HG03039 (cell line): Measurements from ENCODE around the gene ECPAS.
"Not testable (repeated sequence)": the region's sequence is repeated elsewhere in the genome, so short reads cannot be mapped to it uniquely, and the experiment has no call there.

Experiments used
- ATAC-seq: cut with Tn5 transposase; IDR thresholded peaks from one replicate; pipeline ENCODE4 v1.9.1; 2021; ENCODE audit warnings: mild to moderate bottlenecking, moderate library complexity; ENCODE audit not compliant: unreplicated experiment

The ECPAS gene

DNA sequence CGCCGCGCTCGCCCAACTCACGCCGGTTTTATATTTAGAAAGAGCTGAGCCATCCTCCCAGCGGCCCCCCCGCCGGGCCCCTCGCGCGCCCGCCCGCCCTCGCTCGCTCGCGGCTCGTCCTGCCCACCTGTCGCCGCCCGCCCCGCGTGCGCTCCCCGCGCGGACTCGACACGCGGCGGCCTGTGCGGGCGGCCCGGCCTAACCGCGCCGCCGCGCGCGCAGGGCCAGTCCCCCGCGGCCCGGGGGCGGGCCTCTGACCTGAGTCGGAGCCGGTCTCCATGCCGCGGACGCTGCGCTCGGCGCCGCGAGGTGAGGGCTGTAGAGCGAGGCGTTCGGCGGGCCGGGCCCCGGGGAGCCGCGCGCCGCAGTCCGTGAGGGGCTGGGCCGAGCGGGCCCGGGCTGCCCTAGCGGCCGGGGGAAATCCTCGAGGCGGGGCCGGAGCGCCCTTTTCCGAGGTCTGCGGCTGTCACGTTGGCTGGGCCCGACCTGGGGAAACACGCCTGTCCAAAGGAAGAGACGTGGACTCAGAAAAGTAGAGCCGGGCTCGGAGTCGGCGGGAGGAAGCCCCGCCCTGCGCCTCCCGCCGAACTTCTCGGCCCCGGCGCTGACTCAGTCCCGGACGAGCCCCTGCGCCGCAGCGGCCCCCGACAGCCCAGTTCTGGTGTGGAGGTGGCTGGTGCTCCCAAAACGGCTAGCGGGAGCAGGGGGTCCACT is at the start of gene ECPAS:
Gene ECPAS (minus strand): TSS at position 526 of the 714 bp plus-strand sequence. CDS start 11,465 bp downstream, outside the sequence.
- peak; percentile 50 for ATAC-seq

DNA sequence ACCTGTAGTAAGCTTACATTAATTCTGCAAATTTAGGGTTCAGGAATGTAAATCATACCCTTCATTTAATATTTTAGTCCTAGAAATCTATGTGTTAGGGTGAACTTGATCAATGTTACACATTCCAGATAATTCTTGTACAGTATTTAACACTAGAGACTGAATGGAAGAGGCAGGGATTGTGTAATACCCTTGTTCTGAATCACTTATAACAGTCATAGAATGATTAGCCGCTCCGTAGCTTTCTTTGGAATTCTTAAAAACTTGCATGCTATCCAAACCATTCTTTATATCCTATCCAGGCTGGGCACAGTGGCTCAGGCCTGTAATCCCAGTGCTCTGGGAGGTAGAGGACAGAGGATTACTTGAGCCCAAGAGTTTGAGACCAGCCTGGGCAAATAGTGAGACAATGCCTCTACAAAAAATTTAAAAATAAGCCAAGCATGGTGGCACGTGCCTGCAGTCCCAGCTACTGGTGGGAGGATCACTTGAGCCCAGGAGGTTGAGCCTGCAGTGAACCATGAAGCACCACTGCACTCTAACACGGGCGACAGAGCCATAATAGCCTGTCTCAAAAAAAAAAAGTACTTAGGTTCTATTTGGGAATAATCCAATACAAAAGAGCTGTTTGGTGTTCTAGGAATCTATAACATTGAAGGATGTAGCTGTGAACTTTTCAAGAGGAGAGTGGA is 49.1 kb upstream of the ECPAS start:
- ATAC-seq: no peak

GRCh38 chr9:111531716-111532115 is 47.5 kb upstream of the ECPAS start:
- no peak for ATAC-seq

- no peak for ATAC-seq
Observed at GRCh38 chr9:111529787-111530186, 45.6 kb upstream of the ECPAS start.

- no peak for ATAC-seq
Observed at GRCh38 chr9:111527347-111527746, 43.2 kb upstream of the ECPAS start.

DNA sequence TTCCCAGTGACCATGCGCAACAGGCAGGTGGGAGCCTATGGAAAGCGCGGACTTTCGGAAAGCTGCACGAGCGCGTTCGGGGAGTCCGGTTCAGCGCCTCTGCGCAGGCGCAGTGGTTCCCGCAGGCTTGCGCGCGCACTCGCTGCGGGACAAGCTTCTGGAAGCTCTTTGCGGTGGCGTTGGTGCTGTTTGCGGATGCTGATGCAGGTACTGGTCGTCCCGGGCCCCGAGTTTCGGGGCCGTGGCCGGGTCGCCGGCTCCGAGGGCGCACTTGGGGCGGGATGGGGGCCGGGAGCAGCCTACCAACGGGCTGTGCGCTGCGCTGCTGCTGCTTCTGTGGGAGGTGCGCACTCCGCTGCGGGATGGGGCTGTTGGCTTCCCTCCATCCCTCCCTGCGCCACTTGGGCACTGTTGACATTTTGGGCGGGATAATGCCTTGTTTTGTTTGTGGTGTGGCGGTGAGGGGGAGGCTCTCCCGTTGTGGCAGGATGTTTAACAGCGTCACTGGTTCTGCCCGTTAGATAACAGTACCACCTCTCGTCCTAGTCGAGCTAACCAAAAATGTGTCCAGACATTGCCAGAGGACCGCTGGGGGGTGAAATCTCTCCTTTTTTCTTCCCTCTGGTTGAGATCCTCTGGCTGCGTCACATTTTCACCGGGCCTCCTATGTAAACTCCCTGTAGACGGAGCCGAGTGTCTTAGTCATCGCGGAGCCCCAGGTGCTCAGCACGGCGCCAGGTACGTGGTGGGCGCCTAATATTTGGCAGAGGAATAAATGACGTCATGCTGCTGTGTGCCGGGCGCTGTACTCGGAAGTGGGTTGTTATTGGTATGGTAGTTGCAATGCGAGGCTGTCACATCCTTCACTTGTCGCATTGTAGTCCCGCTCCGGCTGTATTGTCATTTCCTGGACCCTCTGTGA is 41.1 kb upstream of the ECPAS start, which contains the start of gene ZNF483:
Gene ZNF483 (plus strand): TSS at position 124 of the 922 bp plus-strand sequence. CDS start 2,217 bp downstream, outside the sequence.
- ATAC-seq: no peak

DNA sequence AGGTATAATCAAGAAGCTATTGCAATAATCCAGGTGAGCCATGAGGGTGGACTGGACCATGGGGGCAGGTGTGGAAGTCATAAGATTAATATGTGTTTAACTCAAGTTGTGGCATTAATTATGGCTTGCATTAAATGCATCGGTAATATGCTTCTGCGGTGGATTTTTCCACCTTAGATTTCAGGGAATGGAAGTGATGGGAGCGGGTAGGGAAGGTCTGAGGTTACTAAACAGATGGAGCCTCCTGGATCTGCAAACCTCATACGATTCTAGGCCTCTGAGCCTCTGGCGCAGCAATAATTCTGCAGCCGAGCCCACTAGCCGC is 40.5 kb upstream of the ECPAS start:
- no peak for ATAC-seq

DNA sequence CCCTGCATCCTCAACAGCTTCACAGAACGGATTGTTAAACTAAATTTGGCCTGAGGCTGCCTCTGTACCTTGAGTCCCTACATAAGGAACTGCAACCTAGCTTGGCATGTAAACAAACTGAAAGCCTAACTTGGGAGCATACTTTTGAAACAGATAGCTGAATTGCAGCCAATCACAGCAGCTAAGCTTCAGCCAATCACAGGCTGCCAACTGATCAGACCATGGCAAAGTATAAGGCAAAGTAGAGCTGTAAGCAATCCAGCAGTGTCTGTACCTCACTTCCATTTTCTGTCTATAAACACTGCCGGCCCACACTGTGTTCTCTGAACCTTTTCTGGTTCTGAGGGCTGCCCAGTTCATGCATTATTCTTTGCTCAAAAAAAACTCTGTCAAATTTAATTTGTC is 31.9 kb upstream of the ECPAS start:
- no peak for ATAC-seq

GRCh38 chr9:111514967-111515366 is 30.8 kb upstream of the ECPAS start:
- no peak for ATAC-seq

DNA sequence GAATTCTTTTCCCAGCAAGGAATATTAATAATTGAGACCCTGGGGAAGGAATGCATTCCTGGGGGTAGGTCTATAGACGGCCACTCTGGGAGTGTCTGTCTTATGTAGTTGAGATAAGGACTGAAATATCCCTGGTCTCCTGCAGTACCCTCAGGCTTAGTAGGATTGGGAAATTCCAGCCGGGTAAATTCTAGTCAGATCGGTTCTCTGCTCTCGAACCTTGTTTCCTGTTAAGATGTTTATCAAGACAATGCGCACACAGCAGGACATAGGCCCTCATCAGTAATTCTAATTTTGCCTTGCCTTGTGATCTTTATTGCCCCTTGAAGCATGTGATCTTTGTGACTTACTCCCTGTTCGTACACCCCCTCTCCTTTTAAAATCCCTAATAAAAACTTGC is 27.4 kb upstream of the ECPAS start:
- ATAC-seq: not testable (repeated sequence)

GRCh38 chr9:111502506-111502905 is 18.3 kb upstream of the ECPAS start:
- ATAC-seq: no peak

GRCh38 chr9:111501648-111502047 is 17.5 kb upstream of the ECPAS start:
- ATAC-seq: no peak

DNA sequence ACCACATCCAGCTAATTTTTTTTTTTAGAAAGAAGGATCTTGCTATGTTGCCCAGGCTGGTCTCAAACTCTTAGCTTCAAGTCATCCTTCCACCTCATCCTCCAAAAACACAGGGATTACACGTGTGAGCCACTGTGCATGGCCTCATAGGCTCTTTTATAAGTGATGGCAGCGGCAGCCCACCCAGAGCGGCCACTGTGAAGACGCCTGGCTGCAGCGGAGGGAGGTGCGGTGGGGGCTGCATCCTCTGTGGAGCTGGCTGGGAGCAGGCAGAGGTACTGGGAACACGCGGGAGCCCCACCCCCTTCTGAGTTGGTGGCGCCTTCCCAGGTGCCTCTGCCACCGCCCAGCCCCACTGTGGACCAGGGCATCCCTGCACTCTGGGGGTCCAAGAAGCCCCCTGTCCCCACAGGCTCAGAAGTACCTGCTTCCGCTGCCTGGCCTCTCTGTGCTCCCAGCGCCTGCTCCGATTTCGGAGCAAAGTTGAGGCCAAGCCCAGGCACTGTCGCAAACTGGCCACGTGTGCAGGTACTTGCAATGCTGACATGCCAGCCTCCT is 16.9 kb upstream of the ECPAS start:
- no peak for ATAC-seq

- ATAC-seq: not testable (repeated sequence)
Observed at GRCh38 chr9:111497196-111497595, 13.0 kb upstream of the ECPAS start.

DNA sequence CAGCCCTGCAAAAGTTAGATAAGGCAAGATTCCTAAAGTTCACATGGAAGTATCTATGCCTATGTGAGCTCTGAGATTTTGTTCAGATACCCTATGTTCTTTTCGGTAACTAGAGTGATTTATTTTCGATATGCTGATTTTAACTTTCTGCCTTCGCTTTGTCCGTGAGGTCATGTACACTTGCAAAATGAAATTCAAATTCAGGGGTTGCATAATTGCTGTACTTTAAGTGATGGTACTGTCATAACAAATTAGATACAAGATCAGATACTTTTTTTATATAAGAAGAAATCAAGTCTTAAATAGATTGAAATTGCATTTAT is 350 bp upstream of the ECPAS start:
- no peak for ATAC-seq

- peak; percentile 31 for ATAC-seq
Observed at GRCh38 chr9:111483439-111483857, 735 bp downstream of the ECPAS start.

- peak; percentile 47 for ATAC-seq
Observed at GRCh38 chr9:111482694-111483438, 1.3 kb downstream of the ECPAS start.

DNA sequence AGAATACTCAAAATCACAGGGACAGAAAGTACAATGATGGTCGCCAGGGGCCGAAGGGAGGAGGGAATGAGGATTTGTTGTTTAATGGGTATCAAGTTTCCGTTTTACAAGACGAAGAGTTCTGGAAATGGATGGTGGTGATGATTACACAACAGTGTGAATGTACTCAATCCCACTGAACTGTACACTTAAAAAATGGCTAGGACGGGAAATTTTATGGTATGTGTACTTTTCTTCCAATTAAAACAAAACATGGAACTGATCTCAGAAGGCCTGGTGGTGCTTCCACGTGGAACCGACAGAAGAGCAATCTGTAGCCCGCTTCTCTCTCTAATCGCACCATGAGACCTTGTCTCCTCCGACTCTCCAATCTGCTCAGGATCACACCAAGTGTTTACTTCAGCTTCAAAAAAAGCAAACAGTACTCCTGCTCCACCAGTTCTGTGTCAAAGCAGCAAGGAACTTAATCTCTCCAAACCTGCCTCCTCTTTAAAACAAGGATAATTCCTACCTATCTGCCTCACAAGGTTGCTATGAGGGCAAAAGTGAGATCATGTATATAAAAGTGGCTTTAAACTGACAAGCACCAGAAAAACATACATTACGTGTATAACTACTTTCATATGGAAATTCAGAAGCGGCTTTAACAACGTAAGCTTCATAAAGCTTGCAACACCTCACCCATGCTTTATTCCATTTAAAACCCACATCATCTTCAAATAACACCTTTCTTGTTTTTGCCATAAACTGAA is 2.1 kb downstream of the ECPAS start:
- ATAC-seq: no peak

DNA sequence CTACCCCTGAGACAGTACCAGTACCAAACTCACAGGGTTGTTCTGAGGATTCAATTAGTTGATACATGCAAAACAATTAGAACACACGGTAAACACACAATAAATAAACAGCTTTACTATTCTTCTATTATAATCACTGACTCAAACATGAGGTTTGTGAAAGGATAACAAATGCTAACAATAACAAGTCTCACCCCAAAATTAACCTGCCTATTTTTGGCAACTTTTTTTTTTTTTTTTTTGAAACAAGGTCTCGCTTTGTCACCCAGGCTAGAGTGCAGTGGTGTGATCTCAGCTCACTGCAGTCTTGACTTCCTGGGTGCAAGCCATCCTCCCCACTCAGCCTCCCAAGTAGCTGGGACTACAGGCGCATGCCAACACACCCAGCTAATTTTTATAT is 6.5 kb downstream of the ECPAS start:
- no peak for ATAC-seq

DNA sequence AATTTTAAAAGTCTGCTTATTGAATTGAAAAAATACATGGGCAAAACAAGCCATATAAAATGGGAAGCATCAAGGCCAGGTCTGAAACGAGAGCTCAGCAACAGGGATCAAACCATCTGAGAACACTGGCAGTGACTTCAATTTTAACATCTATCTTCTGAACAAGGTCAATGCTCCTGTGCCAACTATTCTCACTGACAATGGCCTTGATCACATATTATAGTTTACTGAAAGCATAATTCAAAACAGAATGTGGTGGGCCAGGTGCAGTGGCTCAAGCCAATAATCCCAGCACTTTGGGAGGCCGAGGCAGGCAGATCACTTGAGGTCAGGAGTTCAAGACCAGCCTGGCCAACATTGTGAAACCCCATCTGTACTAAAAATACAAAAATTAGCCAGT is 9.0 kb downstream of the ECPAS start:
- no peak for ATAC-seq
